ENCODE results near the gene ZDHHC24.

DNA sequence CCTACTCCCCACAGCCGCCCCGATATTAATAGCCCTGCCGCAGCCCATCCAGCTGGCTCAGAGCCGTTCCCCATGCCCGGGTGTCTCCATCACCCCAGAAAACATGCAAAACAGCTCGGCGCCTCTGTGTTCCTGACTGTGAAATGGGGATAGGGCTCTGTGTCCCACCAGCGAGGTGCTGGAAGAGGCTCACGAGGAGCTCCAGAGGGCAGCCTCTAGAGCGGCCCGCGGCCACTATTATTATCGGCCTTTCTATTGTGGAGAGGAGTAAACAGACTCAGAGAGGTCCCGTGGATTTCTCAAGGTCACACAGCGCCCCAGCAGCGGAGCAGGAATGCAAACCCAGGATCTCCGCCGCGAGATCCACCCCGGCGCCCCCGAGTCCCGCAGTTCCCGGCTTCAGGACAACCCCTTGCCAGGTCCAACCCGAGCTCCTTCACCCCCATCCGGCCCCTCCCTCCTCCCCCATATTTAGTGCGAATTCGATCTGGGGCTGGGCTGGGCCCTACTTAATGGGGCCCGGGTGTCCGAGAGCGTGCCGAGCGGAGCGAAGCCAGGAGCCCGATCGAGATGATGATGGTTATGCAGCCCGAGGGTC, 619 bp upstream of the ZDHHC24 start, which contains the start of gene ACTN3:
- TF ChIP-seq, protein P1, sequence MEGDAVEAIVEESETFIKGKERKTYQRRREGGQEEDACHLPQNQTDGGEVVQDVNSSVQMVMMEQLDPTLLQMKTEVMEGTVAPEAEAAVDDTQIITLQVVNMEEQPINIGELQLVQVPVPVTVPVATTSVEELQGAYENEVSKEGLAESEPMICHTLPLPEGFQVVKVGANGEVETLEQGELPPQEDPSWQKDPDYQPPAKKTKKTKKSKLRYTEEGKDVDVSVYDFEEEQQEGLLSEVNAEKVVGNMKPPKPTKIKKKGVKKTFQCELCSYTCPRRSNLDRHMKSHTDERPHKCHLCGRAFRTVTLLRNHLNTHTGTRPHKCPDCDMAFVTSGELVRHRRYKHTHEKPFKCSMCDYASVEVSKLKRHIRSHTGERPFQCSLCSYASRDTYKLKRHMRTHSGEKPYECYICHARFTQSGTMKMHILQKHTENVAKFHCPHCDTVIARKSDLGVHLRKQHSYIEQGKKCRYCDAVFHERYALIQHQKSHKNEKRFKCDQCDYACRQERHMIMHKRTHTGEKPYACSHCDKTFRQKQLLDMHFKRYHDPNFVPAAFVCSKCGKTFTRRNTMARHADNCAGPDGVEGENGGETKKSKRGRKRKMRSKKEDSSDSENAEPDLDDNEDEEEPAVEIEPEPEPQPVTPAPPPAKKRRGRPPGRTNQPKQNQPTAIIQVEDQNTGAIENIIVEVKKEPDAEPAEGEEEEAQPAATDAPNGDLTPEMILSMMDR (conservative IDR thresholded peaks at IDR 0.05 in 1 of 2, IDR thresholded peaks at IDR 0.05 in 1 of 2; ENCODE audit: low read depth in 1 of 2, low read length in 2 of 2): no peak
- peak; percentile 46 for TF ChIP-seq EZH2 (IDR thresholded peaks at IDR 0.05; ENCODE audit: low read length, missing control alignments)

All from fibroblast of lung (primary cell).